ENCODE data around the gene CTSW.

Gene CTSW

GRCh38 chr11:65872586-65873317 lies 6.9 kb upstream of the CTSW start, which contains the start of gene EFEMP2 (continued):
- TF ChIP-seq OSR1 (CRISPR knock-in tag; IDR thresholded peaks at IDR 0.05) (no peak), ZFP3 (CRISPR knock-in tag; IDR thresholded peaks at IDR 0.05) (no peak), TSHZ2 (CRISPR knock-in tag; IDR thresholded peaks at IDR 0.05) (no peak)

- peak; percentile 70 for ATAC-seq
- TF ChIP-seq ZFP30 (CRISPR knock-in tag; IDR thresholded peaks at IDR 0.05) (no peak), CSRNP3 (CRISPR knock-in tag; IDR thresholded peaks at IDR 0.05) (no peak), CSDC2 (CRISPR knock-in tag; IDR thresholded peaks at IDR 0.05) (no peak), BACH2 (CRISPR knock-in tag; IDR thresholded peaks at IDR 0.05; ENCODE audit: borderline replicate concordance) (no peak), ZC3H10 (CRISPR knock-in tag; IDR thresholded peaks at IDR 0.05) (no peak), ARNTL (CRISPR knock-in tag; IDR thresholded peaks at IDR 0.05; ENCODE audit: borderline replicate concordance, low read depth) (no peak), OSR1 (CRISPR knock-in tag; IDR thresholded peaks at IDR 0.05) (no peak), ZNF8 (CRISPR knock-in tag; IDR thresholded peaks at IDR 0.05) (no peak), TOX (CRISPR knock-in tag; IDR thresholded peaks at IDR 0.05; ENCODE audit: borderline replicate concordance) (no peak), ISL1 (CRISPR knock-in tag; IDR thresholded peaks at IDR 0.05) (no peak), TSHZ2 (CRISPR knock-in tag; IDR thresholded peaks at IDR 0.05) (no peak), SNAI2 (CRISPR knock-in tag; IDR thresholded peaks at IDR 0.05) (no peak)
Observed at GRCh38 chr11:65873318-65874156, 6.1 kb upstream of the CTSW start.

GRCh38 chr11:65880027-65880426 lies 390 bp downstream of the CTSW start:
- ATAC-seq = no peak
- TF ChIP-seq CREB5 (CRISPR knock-in tag; IDR thresholded peaks at IDR 0.05; ENCODE audit: low read depth) (no peak), CSRNP3 (CRISPR knock-in tag; IDR thresholded peaks at IDR 0.05) (no peak), ZFP30 (CRISPR knock-in tag; IDR thresholded peaks at IDR 0.05) (no peak), TCF4 (CRISPR knock-in tag; IDR thresholded peaks at IDR 0.05; ENCODE audit: borderline replicate concordance) (no peak), ZNF8 (CRISPR knock-in tag; IDR thresholded peaks at IDR 0.05) (no peak), TOX (CRISPR knock-in tag; IDR thresholded peaks at IDR 0.05; ENCODE audit: borderline replicate concordance) (no peak), ARNTL (CRISPR knock-in tag; IDR thresholded peaks at IDR 0.05; ENCODE audit: borderline replicate concordance, low read depth) (no peak), OSR1 (CRISPR knock-in tag; IDR thresholded peaks at IDR 0.05) (no peak), ESRRG (CRISPR knock-in tag; IDR thresholded peaks at IDR 0.05) (no peak), ZFP3 (CRISPR knock-in tag; IDR thresholded peaks at IDR 0.05) (no peak), SNAI2 (CRISPR knock-in tag; IDR thresholded peaks at IDR 0.05) (no peak), ISL1 (CRISPR knock-in tag; IDR thresholded peaks at IDR 0.05) (no peak), ZNF70 (CRISPR knock-in tag; IDR thresholded peaks at IDR 0.05) (no peak), ZNF565 (CRISPR knock-in tag; conservative IDR thresholded peaks at IDR 0.05; ENCODE audit: low read depth) (no peak), POU6F1 (CRISPR knock-in tag; IDR thresholded peaks at IDR 0.05; ENCODE audit: borderline replicate concordance, low read depth) (no peak), BACH2 (CRISPR knock-in tag; IDR thresholded peaks at IDR 0.05; ENCODE audit: borderline replicate concordance) (no peak), TSHZ2 (CRISPR knock-in tag; IDR thresholded peaks at IDR 0.05) (no peak)

Data from SK-N-SH treated with all-trans-retinoic acid at 6 μM for 48 hours (cell line).